Breast epithelium (tissue), 4 donors: ENCODE data around the gene PRIM2. TPM values are rescaled to one million over a fixed set of nuclear protein-coding genes. Genes with fewer than 3 reads are reported as not detected.
"Not testable (repeated sequence)": the region's sequence is repeated elsewhere in the genome, so short reads cannot be mapped to it uniquely, and the experiment has no call there.

ENCODE experiments used
- DNase-seq, 2 donors: peaks; one replicate each; pipeline ENCODE4 v3.0.0-alpha.2; 2019; ENCODE audit warnings: low spot score in 2 of 2
- H3K27ac ChIP-seq, 2 donors: fragments of 200-600 bp; sonication (generic) in 1 of 2; one replicate each; pipeline ENCODE4 v1.5.1; 2016 to 2019; ENCODE audit warnings: mild to moderate bottlenecking in 1 of 2
- H3K27me3 ChIP-seq, 2 donors: fragments of 200-600 bp; sonication (generic) in 1 of 2; one replicate each; pipeline versions ENCODE4 v1.5.1 to v1.6.0; 2017 to 2019; ENCODE audit warnings: control low read depth in 1 of 2, mild to moderate bottlenecking in 1 of 2
- H3K36me3 ChIP-seq: fragments of 200-600 bp; one replicate; pipeline ENCODE4 v1.5.1; 2019
- H3K4me1 ChIP-seq, 2 donors: fragments of 200-600 bp; sonication (generic); one replicate each; pipeline ENCODE4 v1.5.1; 2016 to 2019; ENCODE audit warnings: control low read depth in 1 of 2
- H3K4me3 ChIP-seq, 3 donors: fragments of 200-600 bp; sonication (generic); 1 replicate in 2 of 3; 2 replicates in 1 of 3; pipeline ENCODE4 v1.5.1; 2016 to 2019; ENCODE audit warnings: mild to moderate bottlenecking in 3 of 3, moderate library complexity in 2 of 3
- H3K9me3 ChIP-seq, 2 donors: fragments of 200-600 bp; sonication (generic) in 1 of 2; one replicate each; pipeline ENCODE4 v1.5.1; 2016 to 2019; ENCODE audit warnings: control low read depth in 1 of 2
- POLR2A ChIP-seq: fragments of 450-650 bp; IDR thresholded peaks from one replicate; pipeline ENCODE4 v1.6.1; 2016; ENCODE audit warnings: antibody characterized with exemption, mild to moderate bottlenecking, moderate library complexity
- POLR2AphosphoS5 ChIP-seq, 3 donors: sonication (generic); formaldehyde crosslinking; IDR thresholded peaks; one replicate each; pipeline ENCODE4 v1.6.1; 2017; ENCODE audit warnings: antibody characterized with exemption in 3 of 3
- intact Hi-C: fragments of 100-400 bp; cut with DNase I; formaldehyde crosslinking; loops from one replicate; pipeline ENCODE4 v1.15.1; 2023; ENCODE audit warnings: low total_unique reads
- total RNA-seq, 3 donors: library from RNA; depleted of rRNA; stranded (reverse); fragments of >200 nt; gene quantifications; one replicate each; pipeline ENCODE4 v1.1.0, GENCODE V29; 2016
- TF ChIP-seq, protein P1 (sequence below), 3 donors: fragments of 450-650 bp; IDR thresholded peaks; one replicate each; pipeline ENCODE4 v1.5.1; 2016 to 2017; ENCODE audit warnings: antibody characterized with exemption in 3 of 3, mild to moderate bottlenecking in 3 of 3, moderate library complexity in 3 of 3

Gene PRIM2
- total RNA-seq, 3 donors from 2014 or later: 9.3 to 20.1 (median 13.8) TPM

- Histone ChIP-seq H3K4me3 (no peak overlapping the region), H3K36me3 (peaks cover 13% of the 10 kb centered on the region), H3K27me3 (no peaks in the 10 kb centered on the region), H3K4me1 (no peaks in the 10 kb centered on the region), H3K27ac (no peak overlapping the region), H3K9me3 (peaks cover 5 to 24% of the 10 kb centered on the region in 2 donors)
- intact Hi-C loops: no loop called here
- TF ChIP-seq, protein P1, sequence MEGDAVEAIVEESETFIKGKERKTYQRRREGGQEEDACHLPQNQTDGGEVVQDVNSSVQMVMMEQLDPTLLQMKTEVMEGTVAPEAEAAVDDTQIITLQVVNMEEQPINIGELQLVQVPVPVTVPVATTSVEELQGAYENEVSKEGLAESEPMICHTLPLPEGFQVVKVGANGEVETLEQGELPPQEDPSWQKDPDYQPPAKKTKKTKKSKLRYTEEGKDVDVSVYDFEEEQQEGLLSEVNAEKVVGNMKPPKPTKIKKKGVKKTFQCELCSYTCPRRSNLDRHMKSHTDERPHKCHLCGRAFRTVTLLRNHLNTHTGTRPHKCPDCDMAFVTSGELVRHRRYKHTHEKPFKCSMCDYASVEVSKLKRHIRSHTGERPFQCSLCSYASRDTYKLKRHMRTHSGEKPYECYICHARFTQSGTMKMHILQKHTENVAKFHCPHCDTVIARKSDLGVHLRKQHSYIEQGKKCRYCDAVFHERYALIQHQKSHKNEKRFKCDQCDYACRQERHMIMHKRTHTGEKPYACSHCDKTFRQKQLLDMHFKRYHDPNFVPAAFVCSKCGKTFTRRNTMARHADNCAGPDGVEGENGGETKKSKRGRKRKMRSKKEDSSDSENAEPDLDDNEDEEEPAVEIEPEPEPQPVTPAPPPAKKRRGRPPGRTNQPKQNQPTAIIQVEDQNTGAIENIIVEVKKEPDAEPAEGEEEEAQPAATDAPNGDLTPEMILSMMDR (IDR thresholded peaks at IDR 0.05): no peak
- TF ChIP-seq POLR2AphosphoS5 (IDR thresholded peaks at IDR 0.05) (no peak), POLR2A (no peak)
- no peak for DNase-seq
Observed at GRCh38 chr6:57328074-57328473, 10.6 kb downstream of the PRIM2 start.

- Histone ChIP-seq H3K4me3 (no peak overlapping the region), H3K27ac (no peak overlapping the region), H3K36me3 (peaks cover 21% of the 10 kb centered on the region), H3K9me3 (peaks cover 5 to 24% of the 10 kb centered on the region in 2 donors), H3K27me3 (no peaks in the 10 kb centered on the region), H3K4me1 (no peaks in the 10 kb centered on the region)
- no peak for TF ChIP-seq POLR2AphosphoS5 (IDR thresholded peaks at IDR 0.05)
- TF ChIP-seq, protein P1 (IDR thresholded peaks at IDR 0.05): no peak
- no peak for TF ChIP-seq POLR2A
- DNase-seq: no peak
- intact Hi-C loops: no loop called here
Observed at GRCh38 chr6:57329933-57330332, 12.5 kb downstream of the PRIM2 start.

GRCh38 chr6:57342148-57342669 lies 24.8 kb downstream of the PRIM2 start:
- no peak overlapping the region for H3K27ac ChIP-seq
- no peak for TF ChIP-seq POLR2AphosphoS5 (IDR thresholded peaks at IDR 0.05)
- no peak for TF ChIP-seq POLR2A
- TF ChIP-seq, protein P1 (IDR thresholded peaks at IDR 0.05): no peak
- no peaks in the 10 kb centered on the region for H3K4me1 ChIP-seq
- no peaks in the 10 kb centered on the region for H3K27me3 ChIP-seq
- no peaks in the 10 kb centered on the region for H3K36me3 ChIP-seq
- no peaks in the 10 kb centered on the region for H3K9me3 ChIP-seq
- no peak overlapping the region for H3K4me3 ChIP-seq
- DNase-seq: no peak
- intact Hi-C loops: no loop called here

GRCh38 chr6:57343342-57343741 lies 25.9 kb downstream of the PRIM2 start:
- H3K4me3 ChIP-seq, DNase-seq, H3K36me3 ChIP-seq, H3K9me3 ChIP-seq, H3K27me3 ChIP-seq, H3K4me1 ChIP-seq, H3K27ac ChIP-seq, intact Hi-C loops: not testable (repeated sequence)

DNA sequence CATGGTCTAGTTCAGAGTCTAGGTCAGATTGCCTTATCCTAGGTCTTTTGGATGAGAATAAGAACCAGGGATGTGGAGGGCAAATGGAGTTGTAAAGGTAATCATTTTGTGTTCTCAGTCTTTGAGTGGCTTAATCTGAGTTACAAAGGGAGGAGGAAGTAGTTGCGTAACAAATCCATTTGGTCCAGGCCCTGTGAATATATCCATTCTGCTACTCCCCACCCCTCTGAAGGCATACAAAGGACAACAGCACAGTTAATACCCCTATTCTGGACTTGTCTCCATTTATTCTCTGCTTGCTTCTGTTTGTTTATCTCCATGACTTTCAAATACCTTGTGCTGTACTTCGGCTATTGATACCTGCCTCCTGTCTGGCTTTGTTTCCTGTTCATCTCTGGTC lies 29.3 kb downstream of the PRIM2 start:
- DNase-seq: not testable (repeated sequence)

DNA sequence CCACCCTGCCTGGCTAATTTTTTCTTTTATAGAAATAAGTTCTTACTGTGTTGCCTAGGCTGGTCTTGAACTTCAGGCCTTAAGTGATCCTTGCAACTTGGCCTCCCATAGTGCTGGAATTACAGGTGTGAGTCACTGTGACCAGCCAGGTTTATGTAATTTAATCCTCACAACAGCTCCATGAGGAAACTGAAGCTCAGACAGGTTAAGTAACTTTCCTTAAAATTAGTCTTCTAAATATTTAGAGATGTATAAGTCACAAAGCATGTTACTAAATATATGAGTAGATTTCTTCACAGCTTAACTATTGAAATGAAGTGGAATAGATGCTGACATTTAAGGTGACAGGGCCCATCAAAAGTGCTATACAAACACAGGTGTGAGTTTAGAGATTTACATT lies 30.2 kb downstream of the PRIM2 start:
- H3K27ac ChIP-seq, H3K9me3 ChIP-seq, DNase-seq, intact Hi-C loops, H3K27me3 ChIP-seq, H3K36me3 ChIP-seq, H3K4me3 ChIP-seq, H3K4me1 ChIP-seq: not testable (repeated sequence)

More for the DNA sequence above, 29.3 kb downstream of the PRIM2 start:
- intact Hi-C loops, H3K27ac ChIP-seq, H3K9me3 ChIP-seq, H3K4me3 ChIP-seq, H3K4me1 ChIP-seq, H3K36me3 ChIP-seq, H3K27me3 ChIP-seq: not testable (repeated sequence)

GRCh38 chr6:57350443-57350842 lies 33.0 kb downstream of the PRIM2 start:
- H3K9me3 ChIP-seq, H3K27me3 ChIP-seq, H3K4me3 ChIP-seq, H3K27ac ChIP-seq, intact Hi-C loops, H3K36me3 ChIP-seq, DNase-seq, H3K4me1 ChIP-seq: not testable (repeated sequence)

GRCh38 chr6:57352596-57352995 lies 35.2 kb downstream of the PRIM2 start:
- H3K27me3 ChIP-seq, H3K9me3 ChIP-seq, H3K36me3 ChIP-seq, H3K4me1 ChIP-seq, H3K27ac ChIP-seq, DNase-seq, intact Hi-C loops, H3K4me3 ChIP-seq: not testable (repeated sequence)

- H3K27me3 ChIP-seq, intact Hi-C loops, H3K36me3 ChIP-seq, DNase-seq, H3K9me3 ChIP-seq, H3K4me1 ChIP-seq, H3K27ac ChIP-seq, H3K4me3 ChIP-seq: not testable (repeated sequence)
Observed at GRCh38 chr6:57358319-57358718, 40.9 kb downstream of the PRIM2 start.

DNA sequence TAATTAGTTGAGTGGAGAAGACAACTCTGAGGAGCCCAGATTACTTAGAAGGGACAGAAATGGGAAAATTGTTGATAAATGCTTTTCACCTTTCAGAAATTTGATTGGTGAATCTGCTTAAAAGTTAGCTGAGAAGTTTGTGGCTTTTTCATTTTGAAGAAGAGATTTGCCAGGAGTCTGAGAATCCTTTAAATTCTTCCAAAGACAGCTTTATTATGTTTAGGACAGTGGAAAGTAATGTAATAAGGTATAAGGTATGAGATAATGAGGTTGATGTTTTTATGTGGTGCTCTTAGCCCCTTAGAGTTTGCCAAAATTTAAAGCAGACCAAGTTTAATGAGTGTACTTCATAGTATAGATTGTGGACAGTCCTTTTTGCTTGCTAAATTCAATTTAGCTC lies 42.3 kb downstream of the PRIM2 start:
- H3K27ac ChIP-seq, H3K36me3 ChIP-seq, intact Hi-C loops, H3K27me3 ChIP-seq, H3K4me3 ChIP-seq, DNase-seq, H3K4me1 ChIP-seq, H3K9me3 ChIP-seq: not testable (repeated sequence)

GRCh38 chr6:57362340-57362739 lies 44.9 kb downstream of the PRIM2 start:
- H3K4me3 ChIP-seq, DNase-seq, H3K27me3 ChIP-seq: not testable (repeated sequence)

More at GRCh38 chr6:57362340-57362739, 44.9 kb downstream of the PRIM2 start:
- H3K4me1 ChIP-seq, H3K36me3 ChIP-seq, H3K27ac ChIP-seq, intact Hi-C loops, H3K9me3 ChIP-seq: not testable (repeated sequence)
